Skeletal muscle satellite cell (primary cell): Measurements from ENCODE around the gene MTAP.
A peak's percentile ranks its signal among the peaks of the same experiment; 100 is the strongest.

Source experiments
- H3K27me3 ChIP-seq: 2 replicates; pipeline ENCODE4 v1.7.0; 2013; ENCODE audit warnings: low read length; ENCODE audit not compliant: control insufficient read depth, insufficient read depth
- H3K36me3 ChIP-seq: 2 replicates; pipeline ENCODE4 v1.7.0; 2013; ENCODE audit warnings: mild to moderate bottlenecking, control low read depth, low read length; ENCODE audit not compliant: insufficient read depth
- H3K4me1 ChIP-seq: 2 replicates; pipeline ENCODE4 v1.7.0; 2013; ENCODE audit warnings: low read length; ENCODE audit not compliant: control insufficient read depth, insufficient read depth
- H3K4me2 ChIP-seq: 2 replicates; pipeline ENCODE4 v1.7.0; 2013; ENCODE audit warnings: mild to moderate bottlenecking, low read length
- H3K4me3 ChIP-seq: 2 replicates; pipeline ENCODE4 v1.7.0; 2013; ENCODE audit warnings: low read length
- H3K9ac ChIP-seq: 2 replicates; pipeline ENCODE4 v1.7.0; 2013; ENCODE audit warnings: mild to moderate bottlenecking, low read depth, low read length, moderate library complexity
- H3K9me3 ChIP-seq: replicated peaks from 2 replicates; pipeline ENCODE4 v1.7.0; 2013; ENCODE audit warnings: mild to moderate bottlenecking, control low read depth, low read length

MTAP gene

GRCh38 chr9:21883642-21884041, 81.2 kb downstream of the MTAP start:
- Histone ChIP-seq H3K4me3 (no peak overlapping the region), H3K9ac (no peak overlapping the region), H3K9me3 (no peaks in the 10 kb centered on the region), H3K36me3 (peaks cover 3% of the 10 kb centered on the region), H3K27me3 (no peaks in the 10 kb centered on the region), H3K4me1 (no peaks in the 10 kb centered on the region), H3K4me2 (no peak overlapping the region)

- H3K4me2 ChIP-seq, result no peak overlapping the region
- H3K4me1 ChIP-seq, result no peaks in the 10 kb centered on the region
- peaks cover 25% of the 10 kb centered on the region for H3K36me3 ChIP-seq
- H3K9ac ChIP-seq, result no peak overlapping the region
- no peaks in the 10 kb centered on the region for H3K27me3 ChIP-seq
- no peaks in the 10 kb centered on the region for H3K9me3 ChIP-seq
- H3K4me3 ChIP-seq, result no peak overlapping the region
Observed at GRCh38 chr9:21889673-21890072, 87.2 kb downstream of the MTAP start.

GRCh38 chr9:21890696-21891095, 88.3 kb downstream of the MTAP start:
- no peak overlapping the region for H3K4me2 ChIP-seq
- H3K9ac ChIP-seq, result no peak overlapping the region
- H3K4me3 ChIP-seq, result no peak overlapping the region
- H3K27me3 ChIP-seq, result no peaks in the 10 kb centered on the region
- H3K9me3 ChIP-seq, result no peaks in the 10 kb centered on the region
- H3K36me3 ChIP-seq, result peaks cover 25% of the 10 kb centered on the region
- H3K4me1 ChIP-seq, result no peaks in the 10 kb centered on the region

- Histone ChIP-seq H3K9me3 (no peaks in the 10 kb centered on the region), H3K27me3 (no peaks in the 10 kb centered on the region), H3K4me2 (no peak overlapping the region), H3K4me1 (peaks cover 17% of the 10 kb centered on the region), H3K4me3 (no peak overlapping the region), H3K36me3 (no peaks in the 10 kb centered on the region), H3K9ac (no peak overlapping the region)
Observed at GRCh38 chr9:21901546-21901945, 99.1 kb downstream of the MTAP start.

- H3K4me3 ChIP-seq, result no peak overlapping the region
- H3K9me3 ChIP-seq, result no peaks in the 10 kb centered on the region
Observed at GRCh38 chr9:21902136-21902535, 99.7 kb downstream of the MTAP start.

GRCh38 chr9:21903380-21903965, 101.0 kb downstream of the MTAP start:
- Histone ChIP-seq H3K4me2 (no peak overlapping the region), H3K27me3 (no peaks in the 10 kb centered on the region), H3K9me3 (no peaks in the 10 kb centered on the region), H3K4me3 (no peak overlapping the region), H3K9ac (no peak overlapping the region), H3K36me3 (no peaks in the 10 kb centered on the region), H3K4me1 (peaks cover 17% of the 10 kb centered on the region)

More at GRCh38 chr9:21902136-21902535, 99.7 kb downstream of the MTAP start:
- H3K4me1 ChIP-seq, result peaks cover 17% of the 10 kb centered on the region
- no peak overlapping the region for H3K9ac ChIP-seq
- no peaks in the 10 kb centered on the region for H3K27me3 ChIP-seq
- H3K4me2 ChIP-seq, result no peak overlapping the region
- no peaks in the 10 kb centered on the region for H3K36me3 ChIP-seq

GRCh38 chr9:21904371-21904770, 101.9 kb downstream of the MTAP start:
- Histone ChIP-seq H3K4me1 (peaks cover 17% of the 10 kb centered on the region), H3K36me3 (no peaks in the 10 kb centered on the region), H3K9ac (no peak overlapping the region), H3K27me3 (no peaks in the 10 kb centered on the region), H3K9me3 (no peaks in the 10 kb centered on the region), H3K4me3 (no peak overlapping the region), H3K4me2 (peak overlapping the region; percentile 5)

- Histone ChIP-seq H3K9ac (no peak overlapping the region), H3K36me3 (no peaks in the 10 kb centered on the region), H3K4me3 (no peak overlapping the region), H3K4me1 (peaks cover 17% of the 10 kb centered on the region), H3K27me3 (no peaks in the 10 kb centered on the region), H3K9me3 (no peaks in the 10 kb centered on the region), H3K4me2 (peak overlapping the region; percentile 5)
Observed at GRCh38 chr9:21904776-21905175, 102.3 kb downstream of the MTAP start.

GRCh38 chr9:21906213-21906612, 103.8 kb downstream of the MTAP start:
- H3K9ac ChIP-seq, result no peak overlapping the region
- peaks cover 17% of the 10 kb centered on the region for H3K4me1 ChIP-seq
- H3K9me3 ChIP-seq, result no peaks in the 10 kb centered on the region
- no peaks in the 10 kb centered on the region for H3K27me3 ChIP-seq
- no peak overlapping the region for H3K4me3 ChIP-seq
- no peaks in the 10 kb centered on the region for H3K36me3 ChIP-seq
- no peak overlapping the region for H3K4me2 ChIP-seq

- Histone ChIP-seq H3K4me2 (no peak overlapping the region), H3K9ac (no peak overlapping the region), H3K9me3 (no peaks in the 10 kb centered on the region)
Observed at GRCh38 chr9:21906881-21907280, 104.4 kb downstream of the MTAP start.

GRCh38 chr9:21919377-21920362, 117.2 kb downstream of the MTAP start:
- Histone ChIP-seq H3K27me3 (no peaks in the 10 kb centered on the region), H3K4me1 (peaks cover 11% of the 10 kb centered on the region), H3K9ac (no peak overlapping the region), H3K4me2 (no peak overlapping the region), H3K9me3 (no peaks in the 10 kb centered on the region), H3K36me3 (no peaks in the 10 kb centered on the region), H3K4me3 (no peak overlapping the region)

More at GRCh38 chr9:21906881-21907280, 104.4 kb downstream of the MTAP start:
- H3K4me1 ChIP-seq, result peaks cover 17% of the 10 kb centered on the region
- no peaks in the 10 kb centered on the region for H3K27me3 ChIP-seq
- H3K36me3 ChIP-seq, result no peaks in the 10 kb centered on the region
- H3K4me3 ChIP-seq, result no peak overlapping the region
